Endodermal cell (in vitro differentiated cells): ENCODE data around the gene DOCK7. TPM values are rescaled to one million over a fixed set of nuclear protein-coding genes. Genes with fewer than 3 reads are reported as not detected.
"Not testable (repeated sequence)": the region's sequence is repeated elsewhere in the genome, so short reads cannot be mapped to it uniquely, and the experiment has no call there.

ENCODE experiments used
- DNase-seq: peaks from one replicate; pipeline ENCODE4 v3.0.0-alpha.2; 2017
- H3K27ac ChIP-seq: 2 replicates; pipeline ENCODE4 v1.5.1; 2013; ENCODE audit warnings: mild to moderate bottlenecking, low read depth, low read length, moderate library complexity
- H3K27me3 ChIP-seq: 2 replicates; pipeline ENCODE4 v1.6.1; 2013; ENCODE audit warnings: mild to moderate bottlenecking, low read length, moderate library complexity; ENCODE audit not compliant: insufficient read depth, control insufficient read depth, poor library complexity, severe bottlenecking
- H3K36me3 ChIP-seq: 2 replicates; pipeline ENCODE4 v1.7.0; 2013; ENCODE audit warnings: mild to moderate bottlenecking, low read length, moderate library complexity; ENCODE audit not compliant: control insufficient read depth, insufficient read depth
- H3K4me1 ChIP-seq: one replicate; pipeline ENCODE4 v1.7.0; 2013; ENCODE audit warnings: low read length; ENCODE audit not compliant: control insufficient read depth, insufficient read depth
- H3K4me3 ChIP-seq: 2 replicates; pipeline ENCODE4 v1.5.1; 2013; ENCODE audit warnings: mild to moderate bottlenecking, low read length, moderate library complexity
- H3K9ac ChIP-seq: 2 replicates; pipeline ENCODE4 v1.6.1; 2013; ENCODE audit warnings: mild to moderate bottlenecking, low read length, moderate library complexity; ENCODE audit not compliant: poor library complexity, severe bottlenecking; ENCODE audit errors: extremely low read depth
- H3K9me3 ChIP-seq: 2 replicates; pipeline ENCODE4 v1.6.1; 2013; ENCODE audit warnings: mild to moderate bottlenecking, low read length, moderate library complexity; ENCODE audit not compliant: control insufficient read depth
- H3K27ac Mint-ChIP-seq: 2 replicates; pipeline ENCODE4 v1.8.0; 2020; ENCODE audit warnings: mixed read lengths
- H3K27me3 Mint-ChIP-seq: 2 replicates; pipeline ENCODE4 v1.8.0; 2021; ENCODE audit warnings: mild to moderate bottlenecking, mixed read lengths; ENCODE audit not compliant: insufficient read depth
- H3K36me3 Mint-ChIP-seq: 2 replicates; pipeline ENCODE4 v1.8.0; 2020; ENCODE audit warnings: low read depth, mixed read lengths
- H3K4me1 Mint-ChIP-seq: 2 replicates; pipeline ENCODE4 v1.8.0; 2020; ENCODE audit warnings: mixed read lengths
- H3K4me3 Mint-ChIP-seq: 2 replicates; pipeline ENCODE4 v1.8.0; 2020; ENCODE audit warnings: mild to moderate bottlenecking, moderate library complexity, mixed read lengths
- H3K9me3 Mint-ChIP-seq: 2 replicates; pipeline ENCODE4 v1.8.0; 2020; ENCODE audit warnings: mild to moderate bottlenecking, mixed read lengths
- CTCF ChIP-seq: fragments of 200-600 bp; sonication (generic); conservative IDR thresholded peaks from 2 replicates; pipeline ENCODE4 v1.5.0; 2021; ENCODE audit warnings: antibody characterized with exemption, mild to moderate bottlenecking
- WGBS, 2 experiments: methylation state at CpG; one replicate each; pipeline versions ENCODE4 v1.1.5 to v1.1.7; 2013; ENCODE audit warnings: missing lambda C conversion rate in 2 of 2, mixed read lengths in 1 of 2; ENCODE audit not compliant: insufficient coverage in 1 of 2, insufficient read length in 1 of 2; 5-methylcytosine and 5-hydroxymethylcytosine counted together
- total RNA-seq, 2 donors: library from RNA; stranded (reverse); fragmentation: NEBNext Ultra II Directional in 1 of 2; extraction: Animal tissue kit (Norgen Biotek cat#: 25700) in 1 of 2; gene quantifications; 2 replicates in 1 of 2; 3 replicates in 1 of 2; pipeline ENCODE4 v1.2.1, GENCODE V29; 2021

DOCK7 gene
- total RNA-seq, 2 donors from 2014 or later: 66.8 to 72.8 TPM

GRCh38 chr1:62612770-62613169 is 75.4 kb downstream of the DOCK7 start:
- no peak for DNase-seq
- Histone ChIP-seq H3K27ac (no peak overlapping the region), H3K9ac (no peak overlapping the region), H3K4me1 (no peaks in the 10 kb centered on the region), H3K36me3 (peaks cover 20% of the 10 kb centered on the region), H3K9me3 (peaks cover 3% of the 10 kb centered on the region), H3K4me3 (no peak overlapping the region), H3K27me3 (no peaks in the 10 kb centered on the region)
- Mint-ChIP-seq H3K36me3 (peaks cover 18% of the 10 kb centered on the region), H3K27me3 (no peaks in the 10 kb centered on the region), H3K27ac (no peak overlapping the region), H3K4me1 (peaks cover 11% of the 10 kb centered on the region), H3K9me3 (peaks cover 2% of the 10 kb centered on the region), H3K4me3 (no peak overlapping the region)
- 80 to 97% methylated on average over 1 to 2 of the region's 2 CpGs for WGBS, 2 experiments
- TF ChIP-seq CTCF: no peak

DNA sequence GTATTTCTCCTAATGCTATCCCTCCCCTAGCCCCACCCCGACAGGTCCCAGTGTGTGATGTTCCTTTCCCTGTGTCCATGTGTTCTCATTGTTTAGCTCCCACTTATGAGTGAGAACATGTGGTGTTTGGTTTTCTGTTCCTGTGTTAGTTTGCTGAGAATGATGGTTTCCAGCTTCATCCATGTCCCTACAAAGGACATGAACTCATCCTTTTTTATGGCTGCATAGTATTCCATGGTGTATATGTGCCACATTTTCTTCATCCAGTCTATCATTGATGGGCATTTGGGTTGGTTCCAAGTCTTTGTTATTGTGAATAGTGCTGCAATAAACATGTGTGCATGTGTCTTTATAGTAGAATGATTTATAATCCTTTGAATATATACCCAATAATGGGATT is 77.6 kb downstream of the DOCK7 start:
- not testable (repeated sequence) for H3K27me3 ChIP-seq, H3K27ac ChIP-seq, H3K27me3 Mint-ChIP-seq, H3K9ac ChIP-seq, H3K4me1 ChIP-seq, H3K4me3 ChIP-seq, DNase-seq, H3K9me3 ChIP-seq, H3K27ac Mint-ChIP-seq, H3K9me3 Mint-ChIP-seq, H3K36me3 ChIP-seq, H3K4me3 Mint-ChIP-seq
- peaks cover 11% of the 10 kb centered on the region for H3K4me1 Mint-ChIP-seq
- 89% methylated on average over 1 of the region's 1 CpG; no CpG with 5 or more reads in 1 of the 2 experiments for WGBS, 2 experiments
- peaks cover 18% of the 10 kb centered on the region for H3K36me3 Mint-ChIP-seq

DNA sequence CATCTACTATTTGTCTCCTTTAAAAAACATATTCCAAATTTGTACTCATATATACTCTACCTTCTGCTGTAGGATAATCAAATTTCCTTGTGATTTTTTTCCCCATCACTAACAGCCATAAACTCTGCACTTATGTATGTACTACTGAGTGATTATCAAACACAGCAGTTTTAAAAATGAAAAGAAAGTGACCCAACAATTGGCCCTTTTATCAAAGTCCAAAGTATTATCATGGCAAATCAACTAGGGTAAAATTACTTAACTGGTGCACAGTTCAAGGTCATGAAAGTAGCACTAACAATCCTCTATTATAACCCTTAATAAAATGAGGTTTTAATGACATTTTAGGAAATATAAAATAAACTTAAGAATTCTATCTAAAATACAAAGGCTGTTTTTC is 79.3 kb downstream of the DOCK7 start:
- Mint-ChIP-seq H3K4me1 (peaks cover 11% of the 10 kb centered on the region), H3K27me3 (no peaks in the 10 kb centered on the region), H3K9me3 (peaks cover 2% of the 10 kb centered on the region), H3K4me3 (no peak overlapping the region), H3K27ac (no peak overlapping the region), H3K36me3 (peaks cover 18% of the 10 kb centered on the region)
- H3K4me3 ChIP-seq: no peak overlapping the region
- H3K4me1 ChIP-seq: no peaks in the 10 kb centered on the region
- peaks cover 14% of the 10 kb centered on the region for H3K36me3 ChIP-seq
- no peak overlapping the region for H3K27ac ChIP-seq
- H3K27me3 ChIP-seq: no peaks in the 10 kb centered on the region
- H3K9me3 ChIP-seq: peaks cover 3% of the 10 kb centered on the region
- no peak overlapping the region for H3K9ac ChIP-seq
- DNase-seq: no peak
- no peak for TF ChIP-seq CTCF

- Mint-ChIP-seq H3K27me3 (no peaks in the 10 kb centered on the region), H3K27ac (no peak overlapping the region), H3K9me3 (no peaks in the 10 kb centered on the region), H3K4me1 (no peaks in the 10 kb centered on the region), H3K36me3 (peaks cover 5% of the 10 kb centered on the region), H3K4me3 (no peak overlapping the region)
- no peak for TF ChIP-seq CTCF
- peaks cover 9% of the 10 kb centered on the region for H3K36me3 ChIP-seq
- no peak overlapping the region for H3K4me3 ChIP-seq
- H3K27ac ChIP-seq: no peak overlapping the region
- H3K27me3 ChIP-seq: no peaks in the 10 kb centered on the region
- H3K9me3 ChIP-seq: no peaks in the 10 kb centered on the region
- H3K4me1 ChIP-seq: no peaks in the 10 kb centered on the region
- 80 to 96% methylated on average over 1 to 2 of the region's 2 CpGs for WGBS, 2 experiments
- no peak for DNase-seq
- H3K9ac ChIP-seq: no peak overlapping the region
Observed at GRCh38 chr1:62601457-62601856, 86.7 kb downstream of the DOCK7 start.
